NCI-H1694 (cell line): Measurements from ENCODE around the gene ADO.
"Not testable (repeated sequence)": the region's sequence is repeated elsewhere in the genome, so short reads cannot be mapped to it uniquely, and the experiment has no call there.

Experiments
- DNase-seq: peaks from one replicate; lab custom pipeline; 2025; lab: John Stamatoyannopoulos, UW

ADO gene

GRCh38 chr10:62804356-62805230 lies at the start of gene ADO:
Gene ADO, plus strand, starts transcription at chr10:62804720. Its CDS starts 340 bp downstream, at chr10:62805060.
- DNase-seq: peak; percentile 50

- no peak for DNase-seq
These were observed 49.6 kb upstream of the ADO start for GRCh38 chr10:62754963-62755362.

DNA sequence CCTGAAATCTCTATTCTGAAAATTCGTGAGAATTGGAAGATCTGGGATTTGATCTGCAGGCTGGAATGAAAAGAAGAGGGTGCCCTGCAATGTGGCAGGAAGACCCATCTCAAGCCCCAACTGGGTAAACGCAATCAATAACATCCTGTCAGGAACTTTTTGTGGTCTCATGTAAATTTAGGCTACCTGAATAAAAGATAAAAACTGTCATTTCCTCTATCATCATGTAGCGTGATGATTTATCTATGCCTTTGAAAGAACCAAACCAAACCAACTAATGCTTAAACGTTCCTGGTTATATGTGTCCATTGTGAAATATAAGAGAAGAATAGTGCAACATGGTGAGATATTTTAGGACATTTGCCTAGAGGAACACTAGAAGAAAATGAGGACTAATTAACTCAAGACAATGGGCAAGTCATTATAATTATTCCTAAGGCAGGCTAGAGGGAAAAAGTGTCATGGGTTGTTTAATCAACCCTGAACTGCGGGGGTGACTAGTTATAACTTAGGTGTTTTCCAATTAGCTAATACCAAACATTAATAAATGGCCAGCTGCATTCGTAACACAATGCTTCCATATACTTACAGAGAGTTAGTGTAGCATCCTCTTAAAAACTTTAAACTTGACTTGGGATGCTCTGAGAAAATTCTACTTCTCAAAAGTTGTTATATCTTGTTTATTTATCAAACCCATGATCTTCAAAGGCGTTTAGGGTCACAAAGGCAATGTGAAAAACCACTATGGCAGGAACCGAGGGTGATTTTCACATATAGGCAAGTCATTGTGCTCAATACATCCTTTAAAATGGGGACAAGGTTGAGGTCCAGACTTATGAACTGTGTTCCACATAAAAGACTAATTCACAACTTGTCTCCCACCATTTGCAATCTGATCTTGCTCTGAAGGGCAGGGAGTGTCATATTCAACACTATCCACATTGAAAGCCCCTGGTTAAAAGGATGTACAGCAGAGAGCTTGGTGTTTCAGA lies 48.6 kb upstream of the ADO start:
- no peak for DNase-seq

- DNase-seq: no peak
These were observed 44.8 kb upstream of the ADO start for GRCh38 chr10:62759599-62760175.

DNA sequence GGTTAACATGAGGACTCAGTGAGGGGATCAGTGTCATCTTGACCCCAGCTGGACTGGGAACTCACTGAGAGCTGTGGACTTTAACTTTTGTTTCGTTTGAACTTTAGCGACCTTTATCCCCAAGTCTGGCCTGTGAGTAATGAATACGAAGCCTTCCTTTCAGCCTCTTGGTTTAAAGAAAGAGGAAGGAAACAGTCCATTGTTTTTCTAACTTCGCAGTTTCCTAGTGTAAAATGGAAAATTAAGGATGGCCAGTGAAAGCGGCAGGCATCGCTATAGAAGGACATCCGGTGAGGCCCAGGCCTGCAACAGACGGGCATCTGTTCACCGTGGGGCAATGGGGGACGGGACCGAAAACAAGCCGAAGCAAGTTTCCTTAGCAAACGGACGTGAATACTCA lies 44.1 kb upstream of the ADO start:
- no peak for DNase-seq

- no peak for DNase-seq
These were observed 43.4 kb upstream of the ADO start for GRCh38 chr10:62761115-62761514.

DNA sequence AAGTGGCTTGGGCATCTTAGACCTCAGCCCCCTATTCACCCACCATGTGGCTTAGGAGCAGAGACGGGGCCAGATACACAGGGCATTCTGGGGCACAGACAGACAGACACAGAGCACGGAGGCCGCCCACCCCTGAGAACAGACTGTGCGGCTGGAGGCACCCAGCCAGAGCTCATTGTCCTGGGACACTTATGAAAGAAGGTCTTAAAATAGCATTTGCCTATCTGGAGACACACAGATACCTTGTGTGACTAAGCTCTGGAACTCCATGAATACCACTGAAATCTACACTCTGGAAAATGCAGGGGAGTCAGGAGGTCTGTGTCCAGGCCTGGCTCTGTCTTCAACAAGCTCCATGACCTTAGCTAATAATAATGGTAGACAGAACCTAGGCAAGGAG lies 41.4 kb upstream of the ADO start:
- no peak for DNase-seq

GRCh38 chr10:62764011-62764410 lies 40.5 kb upstream of the ADO start:
- DNase-seq: no peak

DNA sequence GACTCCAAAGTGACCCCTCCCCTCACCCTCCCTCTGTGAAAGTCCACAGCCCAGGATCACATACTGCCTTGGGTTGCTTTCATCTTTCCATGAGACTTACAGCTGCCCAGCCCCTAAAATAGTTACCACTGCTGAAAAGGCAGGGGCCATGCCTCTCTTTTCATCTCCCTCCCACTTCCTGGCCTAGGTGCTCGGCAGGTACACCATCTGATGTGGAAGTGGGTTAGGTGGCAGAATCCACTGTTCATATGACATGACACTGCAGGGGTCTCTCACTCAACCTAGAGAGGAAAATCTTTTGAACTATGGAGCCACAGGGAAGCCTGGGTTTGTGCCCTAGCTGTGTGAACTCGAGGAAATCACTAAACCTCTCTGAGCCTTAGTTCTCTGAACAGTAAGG lies 38.8 kb upstream of the ADO start:
- DNase-seq: no peak

GRCh38 chr10:62766386-62766785 lies 38.1 kb upstream of the ADO start:
- no peak for DNase-seq

GRCh38 chr10:62769574-62770242 lies 34.8 kb upstream of the ADO start:
- DNase-seq: no peak

DNA sequence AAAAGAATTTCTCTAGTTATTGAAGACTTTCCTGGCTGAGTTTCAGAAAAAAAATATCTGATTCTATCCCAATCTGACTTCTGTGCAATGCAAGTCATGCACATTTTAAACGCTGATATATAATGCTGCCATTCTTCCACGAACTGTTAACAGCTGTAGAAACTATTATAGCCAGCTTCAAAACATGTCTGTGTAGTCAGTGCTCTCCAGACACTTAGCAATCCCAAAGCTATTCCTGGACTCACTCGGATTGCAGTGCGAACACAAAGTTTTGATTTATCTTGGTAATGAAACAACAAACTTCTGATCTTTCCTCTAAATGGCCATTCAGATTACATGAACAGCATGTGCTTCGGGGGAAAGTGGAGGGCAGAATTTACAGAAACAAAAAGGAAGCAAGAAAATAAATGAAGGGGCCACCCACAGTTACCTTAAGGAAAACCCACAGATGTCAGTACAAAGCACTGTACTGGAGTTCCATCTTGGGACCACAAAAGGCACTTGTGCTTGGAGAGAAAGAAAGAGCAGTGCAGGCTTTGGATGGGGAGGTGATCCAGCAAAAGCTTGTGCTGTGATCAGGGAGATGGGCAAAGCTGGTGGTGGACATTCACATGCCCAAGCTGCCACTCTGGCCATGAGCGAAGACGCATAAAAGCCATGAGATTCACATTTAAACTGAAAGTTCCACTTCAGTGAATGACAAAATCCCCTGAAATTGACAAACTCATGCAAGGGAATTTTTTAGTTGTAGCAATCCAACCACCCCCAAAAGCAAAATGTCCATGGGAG lies 32.1 kb upstream of the ADO start:
- no peak for DNase-seq

- DNase-seq: no peak
These were observed 26.4 kb upstream of the ADO start for GRCh38 chr10:62778125-62778524.

- DNase-seq: no peak
These were observed 24.9 kb upstream of the ADO start for GRCh38 chr10:62779487-62780248.

GRCh38 chr10:62784537-62784936 lies 20.0 kb upstream of the ADO start:
- DNase-seq: not testable (repeated sequence)

- not testable (repeated sequence) for DNase-seq
These were observed 16.2 kb upstream of the ADO start for GRCh38 chr10:62788285-62788684.

- no peak for DNase-seq
These were observed 15.6 kb upstream of the ADO start for GRCh38 chr10:62788861-62789467.

GRCh38 chr10:62790019-62790555 lies 14.4 kb upstream of the ADO start:
- DNase-seq: no peak

DNA sequence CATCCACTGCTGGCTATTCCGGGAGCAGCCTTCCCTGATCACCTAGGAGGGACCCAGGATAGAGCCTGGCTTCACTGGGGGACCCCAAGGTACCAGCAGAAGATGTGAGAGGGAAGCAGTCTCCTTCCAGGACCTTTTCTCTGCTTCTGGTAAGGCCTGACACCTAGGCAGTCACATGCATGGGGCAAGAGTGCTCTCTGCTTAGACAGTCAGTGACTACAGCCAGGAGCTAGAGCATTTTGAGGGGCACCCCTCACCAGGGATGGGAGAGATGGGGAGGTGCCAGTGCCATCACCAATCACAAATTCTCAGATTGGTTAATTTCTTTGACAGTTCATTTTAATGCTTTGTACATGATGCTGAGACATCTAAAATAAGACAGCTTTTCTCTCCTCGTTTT lies 13.9 kb upstream of the ADO start:
- DNase-seq: no peak

GRCh38 chr10:62792261-62792660 lies 12.3 kb upstream of the ADO start:
- no peak for DNase-seq
